Measurements from ENCODE around the gene NACC2.
A peak's percentile ranks its signal among the peaks of the same experiment; 100 is the strongest.

NACC2 gene

GRCh38 chr9:136119061-136119882 is 24.2 kb upstream of the NACC2 start:
- Histone ChIP-seq H3K4me1 (ENCODE audit: insufficient read depth, low read length) (no peaks in the 10 kb centered on the region; the same call in 1 of the 2 replicates), H3K9me3 (ENCODE audit: control insufficient read depth, insufficient read depth, low read length) (no peaks in the 10 kb centered on the region), H3K36me3 (ENCODE audit: insufficient read depth, low read length) (no peaks in the 10 kb centered on the region), H3K9ac (ENCODE audit: low read depth, low read length) (peak overlapping the region; percentile 88)

GRCh38 chr9:136118320-136119060 is 23.4 kb upstream of the NACC2 start, which contains the start of gene TMEM250:
Gene TMEM250 (minus strand): TSS chr9:136118875. CDS start chr9:136116900, 1,975 bp downstream.
- Histone ChIP-seq H3K4me1 (ENCODE audit: insufficient read depth, low read length) (no peaks in the 10 kb centered on the region; the same call in 1 of the 2 replicates), H3K9me3 (ENCODE audit: control insufficient read depth, insufficient read depth, low read length) (no peaks in the 10 kb centered on the region), H3K36me3 (ENCODE audit: insufficient read depth, low read length) (no peaks in the 10 kb centered on the region), H3K9ac (ENCODE audit: low read depth, low read length) (peak within 1 kb of the TSS; percentile 88)

DNA sequence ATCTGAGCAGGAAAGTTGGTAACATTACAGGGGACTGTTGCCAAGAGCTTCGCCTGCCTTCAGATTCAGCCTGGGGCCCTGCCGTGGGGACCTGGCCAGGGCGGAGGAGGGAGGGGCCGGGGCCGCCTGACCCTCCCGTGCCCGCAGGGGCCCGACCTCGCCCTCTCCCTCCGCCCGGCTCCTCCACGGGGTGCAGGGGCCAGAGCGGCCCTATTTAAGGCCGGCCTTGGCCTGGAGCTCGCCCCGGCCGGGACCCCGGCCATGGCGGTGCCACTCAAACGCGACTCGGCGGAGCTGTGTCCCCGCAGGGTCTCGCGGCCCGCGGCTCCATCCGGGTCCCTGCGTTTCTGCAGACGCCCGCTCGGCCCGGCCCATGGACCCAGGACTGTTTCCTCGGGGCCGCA is 22.8 kb upstream of the NACC2 start:
- Histone ChIP-seq H3K9ac (ENCODE audit: low read depth, low read length) (peak overlapping the region; percentile 88), H3K36me3 (ENCODE audit: insufficient read depth, low read length) (no peaks in the 10 kb centered on the region)

GRCh38 chr9:136117291-136117915 is 22.3 kb upstream of the NACC2 start:
- no peaks in the 10 kb centered on the region for H3K9me3 ChIP-seq (ENCODE audit: control insufficient read depth, insufficient read depth, low read length)
- H3K36me3 ChIP-seq (ENCODE audit: insufficient read depth, low read length) = no peaks in the 10 kb centered on the region
- no peaks in the 10 kb centered on the region; the same call in 1 of the 2 replicates for H3K4me1 ChIP-seq (ENCODE audit: insufficient read depth, low read length)
- peak overlapping the region; percentile 88 for H3K9ac ChIP-seq (ENCODE audit: low read depth, low read length)

More for the DNA sequence above, 22.8 kb upstream of the NACC2 start:
- no peaks in the 10 kb centered on the region; the same call in 1 of the 2 replicates for H3K4me1 ChIP-seq (ENCODE audit: insufficient read depth, low read length)
- H3K9me3 ChIP-seq (ENCODE audit: control insufficient read depth, insufficient read depth, low read length) = no peaks in the 10 kb centered on the region

DNA sequence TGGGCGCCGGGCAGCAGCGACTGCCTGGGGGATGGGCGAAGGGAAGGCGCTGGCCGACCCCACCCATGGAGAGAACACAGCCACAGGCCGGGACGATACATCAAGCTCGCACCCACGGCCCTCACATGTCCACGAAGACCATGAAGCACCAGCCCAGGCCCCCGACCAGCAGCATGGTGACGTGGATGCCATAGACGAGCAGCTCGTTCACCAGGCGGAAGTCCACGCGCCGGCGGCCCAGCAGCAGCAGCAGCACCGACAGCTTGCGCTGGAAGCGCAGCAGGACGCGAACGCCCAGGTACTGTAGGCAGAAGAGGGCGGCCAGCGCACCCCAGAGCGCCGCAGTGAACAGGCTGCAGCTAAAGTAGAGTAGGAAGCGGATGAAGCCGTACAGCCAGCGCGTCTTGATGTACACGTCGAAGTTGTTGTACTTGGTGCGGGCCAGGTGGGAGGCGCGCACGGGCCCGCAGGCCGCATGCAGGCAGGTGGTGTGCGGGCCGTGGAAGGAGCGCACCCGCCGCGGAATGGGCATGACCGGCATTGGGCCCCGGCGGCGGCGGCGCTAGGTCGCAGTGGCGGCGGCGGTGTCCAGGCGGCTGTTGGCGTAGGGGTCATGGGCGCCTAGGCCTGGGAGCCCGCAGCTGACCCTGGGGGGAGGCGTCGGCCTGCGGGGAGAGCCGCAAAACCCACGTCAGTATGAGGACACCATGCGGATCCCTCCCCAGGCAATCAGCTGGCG is 21.4 kb upstream of the NACC2 start:
- no peaks in the 10 kb centered on the region for H3K36me3 ChIP-seq (ENCODE audit: insufficient read depth, low read length)
- no peak overlapping the region; the same call in 1 of the 2 replicates for H3K9ac ChIP-seq (ENCODE audit: low read depth, low read length)
- H3K4me1 ChIP-seq (ENCODE audit: insufficient read depth, low read length) = no peaks in the 10 kb centered on the region; the same call in 1 of the 2 replicates
- no peaks in the 10 kb centered on the region for H3K9me3 ChIP-seq (ENCODE audit: control insufficient read depth, insufficient read depth, low read length)

- Histone ChIP-seq H3K36me3 (ENCODE audit: insufficient read depth, low read length) (no peaks in the 10 kb centered on the region), H3K4me1 (ENCODE audit: insufficient read depth, low read length) (no peaks in the 10 kb centered on the region; the same call in 1 of the 2 replicates), H3K9ac (ENCODE audit: low read depth, low read length) (no peak overlapping the region), H3K9me3 (ENCODE audit: control insufficient read depth, insufficient read depth, low read length) (no peaks in the 10 kb centered on the region)
Observed at GRCh38 chr9:136115641-136116359, 20.7 kb upstream of the NACC2 start.

DNA sequence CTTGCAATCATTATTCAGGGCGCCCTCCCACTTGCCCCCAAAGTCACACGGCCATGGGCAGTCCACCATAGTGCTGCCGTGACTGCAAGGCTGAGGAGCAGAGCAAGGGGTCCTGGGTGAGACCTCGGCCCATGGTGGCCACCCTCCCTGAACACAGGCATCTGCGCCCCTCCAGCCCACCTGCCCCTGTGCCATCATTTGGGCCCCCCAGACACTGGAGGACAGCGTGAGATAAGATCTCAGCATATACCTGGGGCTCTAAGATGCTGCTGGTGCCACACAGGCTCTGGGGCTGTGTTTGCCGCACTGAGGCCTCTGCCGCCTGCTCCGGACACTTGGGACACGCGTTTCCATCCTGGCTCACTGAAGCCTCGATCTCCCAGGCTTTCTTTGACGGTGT is 20.1 kb upstream of the NACC2 start:
- no peaks in the 10 kb centered on the region for H3K9me3 ChIP-seq (ENCODE audit: control insufficient read depth, insufficient read depth, low read length)
- peaks cover 5% of the 10 kb centered on the region; the same call in 1 of the 2 replicates for H3K4me1 ChIP-seq (ENCODE audit: insufficient read depth, low read length)
- no peak overlapping the region for H3K9ac ChIP-seq (ENCODE audit: low read depth, low read length)
- H3K36me3 ChIP-seq (ENCODE audit: insufficient read depth, low read length) = no peaks in the 10 kb centered on the region

DNA sequence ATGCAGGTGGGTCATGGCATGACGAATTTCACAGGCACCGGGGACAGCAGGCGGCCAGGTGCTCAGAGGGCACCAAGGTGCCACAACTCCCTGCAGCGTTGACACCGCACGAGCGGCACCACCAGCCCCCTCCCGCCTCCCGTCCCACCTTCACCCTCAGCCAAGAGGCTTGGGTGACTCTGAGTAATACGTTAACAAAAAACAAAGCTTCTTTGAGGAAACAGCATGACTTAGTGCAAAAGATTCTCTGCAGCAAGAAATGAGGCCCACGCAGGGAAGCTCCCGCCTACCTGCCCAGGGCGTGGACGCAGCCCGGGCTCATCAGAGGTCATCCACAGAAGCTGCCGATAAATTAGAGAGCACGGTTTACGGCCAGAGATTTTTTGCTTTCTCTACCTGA is 19.5 kb upstream of the NACC2 start:
- no peak overlapping the region for H3K9ac ChIP-seq (ENCODE audit: low read depth, low read length)
- H3K36me3 ChIP-seq (ENCODE audit: insufficient read depth, low read length) = no peaks in the 10 kb centered on the region
- H3K4me1 ChIP-seq (ENCODE audit: insufficient read depth, low read length) = peaks cover 7% of the 10 kb centered on the region; the same call in 1 of the 2 replicates
- no peaks in the 10 kb centered on the region for H3K9me3 ChIP-seq (ENCODE audit: control insufficient read depth, insufficient read depth, low read length)

DNA sequence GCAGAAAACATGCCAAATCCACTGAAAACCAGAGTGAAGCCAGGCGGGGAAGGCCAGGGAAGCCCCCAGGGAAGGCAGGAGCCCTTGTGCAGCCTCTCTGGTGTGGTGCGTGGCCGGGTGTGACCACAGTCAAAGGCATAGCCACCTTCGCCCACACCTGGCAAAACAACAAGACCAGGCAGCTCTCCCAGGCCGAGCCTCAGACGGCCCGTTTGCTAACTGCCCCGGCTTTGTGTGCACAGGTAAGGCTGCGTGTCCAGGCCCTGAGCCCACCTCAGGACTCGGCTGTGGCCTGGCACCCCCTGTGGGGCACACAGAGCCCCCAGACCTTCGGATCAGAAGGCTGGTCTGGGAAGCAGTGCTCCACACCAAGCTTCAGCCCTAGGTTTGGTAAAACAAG is 17.5 kb upstream of the NACC2 start:
- no peak overlapping the region; the same call in 1 of the 2 replicates for H3K9ac ChIP-seq (ENCODE audit: low read depth, low read length)
- peaks cover 21% of the 10 kb centered on the region; the same call in 1 of the 2 replicates for H3K4me1 ChIP-seq (ENCODE audit: insufficient read depth, low read length)
- H3K9me3 ChIP-seq (ENCODE audit: control insufficient read depth, insufficient read depth, low read length) = no peaks in the 10 kb centered on the region
- no peaks in the 10 kb centered on the region for H3K36me3 ChIP-seq (ENCODE audit: insufficient read depth, low read length)

GRCh38 chr9:136111910-136112309 is 16.8 kb upstream of the NACC2 start:
- H3K4me1 ChIP-seq (ENCODE audit: insufficient read depth, low read length) = peaks cover 21% of the 10 kb centered on the region; the same call in 1 of the 2 replicates
- H3K9ac ChIP-seq (ENCODE audit: low read depth, low read length) = no peak overlapping the region
- H3K36me3 ChIP-seq (ENCODE audit: insufficient read depth, low read length) = no peaks in the 10 kb centered on the region
- H3K9me3 ChIP-seq (ENCODE audit: control insufficient read depth, insufficient read depth, low read length) = no peaks in the 10 kb centered on the region

- Histone ChIP-seq H3K4me1 (ENCODE audit: insufficient read depth, low read length) (peaks cover 23% of the 10 kb centered on the region; the same call in 1 of the 2 replicates), H3K9ac (ENCODE audit: low read depth, low read length) (no peak overlapping the region), H3K9me3 (ENCODE audit: control insufficient read depth, insufficient read depth, low read length) (no peaks in the 10 kb centered on the region), H3K36me3 (ENCODE audit: insufficient read depth, low read length) (no peaks in the 10 kb centered on the region)
Observed at GRCh38 chr9:136111190-136111589, 16.1 kb upstream of the NACC2 start.

- Histone ChIP-seq H3K36me3 (ENCODE audit: insufficient read depth, low read length) (no peaks in the 10 kb centered on the region), H3K9me3 (ENCODE audit: control insufficient read depth, insufficient read depth, low read length) (no peaks in the 10 kb centered on the region), H3K4me1 (ENCODE audit: insufficient read depth, low read length) (peaks cover 26% of the 10 kb centered on the region; the same call in 1 of the 2 replicates), H3K9ac (ENCODE audit: low read depth, low read length) (peak overlapping the region; percentile 49)
Observed at GRCh38 chr9:136110082-136111061, 15.3 kb upstream of the NACC2 start.
